BJ (cell line): ENCODE data around the gene LUC7L. TPM values are rescaled to one million over a fixed set of nuclear protein-coding genes. Genes with fewer than 3 reads are reported as not detected.
"Not testable (repeated sequence)": the region's sequence is repeated elsewhere in the genome, so short reads cannot be mapped to it uniquely, and the experiment has no call there.

Source experiments
- CTCF ChIA-PET: fragments of 350-600 bp; formaldehyde crosslinking; extraction: SDS; loops from one replicate; lab custom pipeline; 2021; ENCODE audit warnings: antibody characterized with exemption, inconsistent platforms; lab: Yijun Ruan, JAX
- POLR2A ChIA-PET: fragments of 300-600 bp; sonication (Branson Sonifier 250); formaldehyde crosslinking; extraction: SDS; loops from one replicate; lab custom pipeline; 2021; ENCODE audit warnings: antibody characterized with exemption; lab: Charles Lee
- DNase-seq: peaks from one replicate; pipeline ENCODE4 v3.0.0-alpha.2; 2011; ENCODE audit warnings: low read depth
- H3K27me3 ChIP-seq: 2 replicates; pipeline ENCODE4 v1.6.0; 2011; ENCODE audit warnings: low read length; ENCODE audit not compliant: control insufficient read depth, insufficient read depth
- H3K36me3 ChIP-seq: 2 replicates; pipeline ENCODE4 v1.5.1; 2011; ENCODE audit warnings: low read length; ENCODE audit not compliant: control insufficient read depth, insufficient read depth
- H3K4me3 ChIP-seq: 2 replicates; pipeline ENCODE4 v1.5.1; 2011; ENCODE audit warnings: low read depth, mild to moderate bottlenecking, control low read depth, low read length
- CTCF ChIP-seq: IDR thresholded peaks from 2 replicates; pipeline ENCODE4 v1.5.1; 2011; ENCODE audit warnings: low read depth, mild to moderate bottlenecking, control low read depth, inconsistent platforms, low read length, moderate library complexity; ENCODE audit not compliant: insufficient read depth
- polyA plus RNA-seq: library from polyadenylated mRNA; depleted of rRNA; stranded (reverse); fragments of >200 nt; gene quantifications from 2 replicates; pipeline ENCODE4 v1.2.3, GENCODE V29; 2011

The LUC7L gene
- polyA plus RNA-seq, 1 experiment = 23.3 TPM

GRCh38 chr16:261031-261691, 31.9 kb upstream of the LUC7L start:
- ChIA-PET POLR2A (no interaction called here), CTCF (no interaction called here)
- no peak for DNase-seq
- TF ChIP-seq CTCF = no peak
- H3K27me3 ChIP-seq = no peaks in the 10 kb centered on the region
- peaks cover 13% of the 10 kb centered on the region for H3K36me3 ChIP-seq
- no peak overlapping the region for H3K4me3 ChIP-seq

GRCh38 chr16:260326-260725, 31.1 kb upstream of the LUC7L start:
- DNase-seq = no peak
- no peaks in the 10 kb centered on the region for H3K27me3 ChIP-seq
- CTCF ChIA-PET = interaction anchor here (1.0 kb wide), 1 partner anchor 13 kb away, joined by 3 read pairs; no protein-coding TSS in a partner anchor
- no peak overlapping the region for H3K4me3 ChIP-seq
- H3K36me3 ChIP-seq = peaks cover 16% of the 10 kb centered on the region
- POLR2A ChIA-PET = no interaction called here
- TF ChIP-seq CTCF = no peak

- Histone ChIP-seq H3K4me3 (no peak overlapping the region), H3K36me3 (peaks cover 16% of the 10 kb centered on the region), H3K27me3 (no peaks in the 10 kb centered on the region)
- no peak for DNase-seq
- ChIA-PET CTCF (interaction anchor here (1.0 kb wide), 1 partner anchor 14 kb away, joined by 3 read pairs; no protein-coding TSS in a partner anchor), POLR2A (no interaction called here)
- no peak for TF ChIP-seq CTCF
Measured at GRCh38 chr16:259814-260253, 30.6 kb upstream of the LUC7L start.

GRCh38 chr16:259226-259625, 30.0 kb upstream of the LUC7L start:
- CTCF ChIA-PET = interaction anchor here (1.0 kb wide), 1 partner anchor 15 kb away, joined by 3 read pairs; no protein-coding TSS in a partner anchor
- Histone ChIP-seq H3K36me3 (peaks cover 18% of the 10 kb centered on the region), H3K4me3 (no peak overlapping the region), H3K27me3 (no peaks in the 10 kb centered on the region)
- no peak for TF ChIP-seq CTCF
- POLR2A ChIA-PET = no interaction called here
- DNase-seq = no peak

GRCh38 chr16:258091-258490, 28.8 kb upstream of the LUC7L start:
- CTCF ChIA-PET, DNase-seq, POLR2A ChIA-PET, H3K27me3 ChIP-seq, H3K4me3 ChIP-seq: not testable (repeated sequence)
- peaks cover 20% of the 10 kb centered on the region for H3K36me3 ChIP-seq
